HEK293 (cell line): ENCODE results near the gene NBPF1.

ENCODE experiments used
- CTCF ChIA-PET: fragments of 350-600 bp; formaldehyde crosslinking; extraction: SDS; loops from one replicate; lab custom pipeline; 2021; ENCODE audit warnings: antibody characterized with exemption; lab: Yijun Ruan, JAX
- POLR2A ChIA-PET: fragments of 300-600 bp; formaldehyde crosslinking; extraction: SDS; loops from one replicate; lab custom pipeline; 2020; ENCODE audit warnings: antibody characterized with exemption, inconsistent platforms; lab: Yijun Ruan, JAX
- H3K27ac ChIP-seq: fragments of 200-500 bp; sonication (Bioruptor generic); 2 replicates; pipeline ENCODE4 v1.5.1; 2014; ENCODE audit warnings: low read depth, low read length, control low read depth, inconsistent platforms; ENCODE audit errors: extremely low read depth
- H3K36me3 ChIP-seq, 2 experiments: fragments of 200-500 bp in 1 of 2; sonication (Bioruptor generic) in 1 of 2; 1 replicate in 1 of 2; 2 replicates in 1 of 2; pipeline ENCODE4 v1.5.1; 2014 to 2017; ENCODE audit warnings: inconsistent platforms in 2 of 2, low read length in 2 of 2; ENCODE audit not compliant: control insufficient read depth in 2 of 2, insufficient read depth in 1 of 2
- H3K4me1 ChIP-seq: fragments of 200-500 bp; sonication (Bioruptor generic); 2 replicates; pipeline ENCODE4 v1.5.1; 2014; ENCODE audit warnings: mild to moderate bottlenecking, low read length, inconsistent platforms; ENCODE audit not compliant: control insufficient read depth, insufficient read depth
- H3K4me3 ChIP-seq: 2 replicates; pipeline ENCODE4 v1.5.1; 2011; ENCODE audit warnings: low read depth, mild to moderate bottlenecking, control low read depth, low read length, moderate library complexity
- H3K9me3 ChIP-seq: fragments of 200-500 bp; sonication (Bioruptor generic); 2 replicates; pipeline ENCODE4 v1.5.1; 2014; ENCODE audit warnings: low read depth, low read length, inconsistent platforms; ENCODE audit not compliant: control insufficient read depth, insufficient read depth
- HOXC10 ChIP-seq: sonication (generic); formaldehyde crosslinking; IDR thresholded peaks from 2 replicates; pipeline ENCODE4 v1.8.1; 2023; ENCODE audit warnings: mild to moderate bottlenecking, missing genetic modification reagents
- KLF7 ChIP-seq: fragments of 450-650 bp; formaldehyde crosslinking; IDR thresholded peaks from 2 replicates; pipeline ENCODE4 v1.5.1; 2016; ENCODE audit warnings: missing biosample characterization, missing genetic modification characterization, borderline replicate concordance
- MZF1 ChIP-seq: fragments of 450-650 bp; formaldehyde crosslinking; IDR thresholded peaks from 2 replicates; pipeline ENCODE4 v1.5.1; 2017; ENCODE audit warnings: missing biosample characterization, missing genetic modification characterization, borderline replicate concordance
- OSR2 ChIP-seq: fragments of 450-650 bp; formaldehyde crosslinking; IDR thresholded peaks from 2 replicates; pipeline ENCODE4 v1.5.1; 2016; ENCODE audit warnings: missing biosample characterization, missing genetic modification characterization
- REPIN1 ChIP-seq: fragments of 450-650 bp; formaldehyde crosslinking; IDR thresholded peaks from 2 replicates; pipeline ENCODE4 v1.5.1; 2017; ENCODE audit warnings: missing biosample characterization, missing genetic modification characterization, low read depth
- SP3 ChIP-seq: fragments of 450-650 bp; formaldehyde crosslinking; IDR thresholded peaks from 2 replicates; pipeline ENCODE4 v1.5.1; 2016; ENCODE audit warnings: missing biosample characterization, missing genetic modification characterization
- ZBTB21 ChIP-seq: fragments of 450-650 bp; formaldehyde crosslinking; IDR thresholded peaks from 2 replicates; pipeline ENCODE4 v1.5.1; 2017; ENCODE audit warnings: missing biosample characterization, missing genetic modification characterization
- ZBTB48 ChIP-seq: fragments of 450-650 bp; formaldehyde crosslinking; IDR thresholded peaks from 2 replicates; pipeline ENCODE4 v1.5.1; 2016; ENCODE audit warnings: missing biosample characterization, missing genetic modification characterization
- ZEB2 ChIP-seq: fragments of 450-650 bp; formaldehyde crosslinking; IDR thresholded peaks from 2 replicates; pipeline ENCODE4 v1.5.1; 2016; ENCODE audit warnings: missing biosample characterization, missing genetic modification characterization
- ZNF112 ChIP-seq: fragments of 450-650 bp; formaldehyde crosslinking; IDR thresholded peaks from 2 replicates; pipeline ENCODE4 v1.5.0; 2017; ENCODE audit warnings: missing biosample characterization, missing genetic modification characterization
- ZNF155 ChIP-seq: fragments of 450-650 bp; formaldehyde crosslinking; IDR thresholded peaks from 2 replicates; pipeline ENCODE4 v1.5.1; 2016; ENCODE audit warnings: missing biosample characterization, missing genetic modification characterization
- ZNF366 ChIP-seq: fragments of 450-650 bp; formaldehyde crosslinking; conservative IDR thresholded peaks from 2 replicates; pipeline ENCODE4 v1.5.1; 2016; ENCODE audit warnings: missing biosample characterization, missing genetic modification characterization
- ZNF404 ChIP-seq: fragments of 450-650 bp; formaldehyde crosslinking; IDR thresholded peaks from 2 replicates; pipeline ENCODE4 v1.5.1; 2017; ENCODE audit warnings: missing biosample characterization, missing genetic modification characterization
- ZNF473 ChIP-seq: fragments of 450-650 bp; formaldehyde crosslinking; IDR thresholded peaks from 2 replicates; pipeline ENCODE4 v1.5.1; 2017; ENCODE audit warnings: missing biosample characterization, missing genetic modification characterization
- ZNF521 ChIP-seq: fragments of 450-650 bp; formaldehyde crosslinking; IDR thresholded peaks from 2 replicates; pipeline ENCODE4 v1.5.1; 2017; ENCODE audit warnings: missing biosample characterization, mild to moderate bottlenecking, missing genetic modification characterization
- ZNF530 ChIP-seq: fragments of 450-650 bp; formaldehyde crosslinking; IDR thresholded peaks from 2 replicates; pipeline ENCODE4 v1.5.1; 2016; ENCODE audit warnings: low read depth, missing biosample characterization, missing genetic modification characterization
- ZNF544 ChIP-seq: fragments of 450-650 bp; formaldehyde crosslinking; IDR thresholded peaks from 2 replicates; pipeline ENCODE4 v1.5.0; 2017; ENCODE audit warnings: missing biosample characterization, missing genetic modification characterization
- ZNF600 ChIP-seq: fragments of 450-650 bp; formaldehyde crosslinking; IDR thresholded peaks from 2 replicates; pipeline ENCODE4 v1.5.1; 2016; ENCODE audit warnings: missing biosample characterization, missing genetic modification characterization
- ZNF610 ChIP-seq: fragments of 450-650 bp; formaldehyde crosslinking; IDR thresholded peaks from 2 replicates; pipeline ENCODE4 v1.5.1; 2016; ENCODE audit warnings: missing biosample characterization, missing genetic modification characterization, borderline replicate concordance
- ZNF629 ChIP-seq: fragments of 450-650 bp; formaldehyde crosslinking; IDR thresholded peaks from 2 replicates; pipeline ENCODE4 v1.5.1; 2017; ENCODE audit warnings: missing biosample characterization, missing genetic modification characterization
- ZNF747 ChIP-seq: fragments of 450-650 bp; formaldehyde crosslinking; IDR thresholded peaks from 2 replicates; pipeline ENCODE4 v1.5.1; 2016; ENCODE audit warnings: missing biosample characterization, missing genetic modification characterization
- ZNF776 ChIP-seq: fragments of 450-650 bp; formaldehyde crosslinking; IDR thresholded peaks from 2 replicates; pipeline ENCODE4 v1.5.0; 2017; ENCODE audit warnings: missing biosample characterization, missing genetic modification characterization, borderline replicate concordance
- TF ChIP-seq, protein P1 (sequence below): fragments of 450-650 bp; formaldehyde crosslinking; IDR thresholded peaks from 2 replicates; pipeline ENCODE4 v1.5.1; 2016; ENCODE audit warnings: missing biosample characterization, missing genetic modification characterization
- TF ChIP-seq, protein P2 (sequence below): fragments of 450-650 bp; formaldehyde crosslinking; IDR thresholded peaks from 2 replicates; pipeline ENCODE4 v1.5.1; 2016; ENCODE audit warnings: missing biosample characterization, missing genetic modification characterization
- TF ChIP-seq, protein P3 (sequence below): fragments of 450-650 bp; IDR thresholded peaks from 2 replicates; pipeline ENCODE4 v1.5.1; 2018; ENCODE audit warnings: missing biosample characterization, missing genetic modification characterization

NBPF1 gene

DNA sequence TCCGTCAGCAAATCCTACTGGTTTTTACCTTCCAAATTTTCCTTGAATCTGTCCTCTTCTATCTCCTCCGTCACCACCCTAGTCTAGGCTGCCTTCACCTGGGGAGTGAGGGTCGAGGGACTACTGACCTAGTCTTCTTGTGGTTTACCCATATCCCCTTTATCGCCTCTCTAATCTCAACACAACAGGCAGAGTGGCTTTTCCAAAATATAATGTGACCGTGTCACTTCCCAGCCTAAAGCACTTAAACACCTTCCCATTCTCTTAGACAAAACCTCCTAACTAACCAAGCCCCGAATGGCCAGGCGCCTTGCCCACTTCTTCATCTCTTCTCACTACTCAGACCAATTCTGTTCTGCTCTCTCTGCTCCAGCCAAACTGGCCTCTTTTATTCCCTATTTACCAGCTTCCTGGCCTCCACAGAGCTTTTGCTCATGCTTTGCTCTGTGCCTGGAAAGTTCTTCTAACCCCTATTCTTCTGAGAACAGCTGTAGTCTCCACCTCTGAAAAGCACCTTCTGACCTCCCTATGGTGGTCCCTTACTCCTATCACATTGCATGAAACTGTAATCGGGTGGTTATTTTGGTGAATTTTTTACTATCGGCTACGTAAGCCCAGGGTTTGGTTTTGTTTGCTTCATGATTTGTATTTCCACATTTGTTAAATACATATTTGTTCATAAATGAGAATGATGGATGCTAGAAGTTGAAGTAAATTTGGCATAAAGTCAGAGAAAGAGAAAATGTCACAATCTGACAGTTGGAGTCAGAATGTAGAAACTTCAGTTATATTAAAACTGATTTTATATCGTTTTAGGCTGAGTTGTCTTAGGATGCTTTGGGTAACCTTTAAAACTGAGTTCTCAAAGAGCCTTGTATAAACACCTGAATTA lies 1.2 kb upstream of the NBPF1 start:
- ChIA-PET CTCF (interaction anchor here (0.6 to 4.1 kb wide), 7 partner anchors 8 to 654 kb away, joined by 3 to 23 read pairs (median 3); no protein-coding TSS in a partner anchor), POLR2A (interaction anchor here (1.0 kb wide), 1 partner anchor 10 kb away, joined by 5 read pairs; no protein-coding TSS in a partner anchor)
- no peak overlapping the region for H3K27ac ChIP-seq
- H3K4me3 ChIP-seq = no peak overlapping the region
- TF ChIP-seq MZF1 (tag by site-specific recombination) (no peak), ZNF610 (tag by site-specific recombination) (no peak), ZNF155 (tag by site-specific recombination) (no peak), ZNF544 (tag by site-specific recombination) (no peak), ZNF600 (tag by site-specific recombination) (peak; percentile 84), ZNF747 (tag by site-specific recombination) (no peak), ZBTB21 (no peak), ZNF404 (tag by site-specific recombination) (no peak), ZEB2 (tag by site-specific recombination) (no peak), KLF7 (tag by site-specific recombination) (no peak), ZNF521 (tag by site-specific recombination) (no peak), HOXC10 (CRISPR knock-in tag) (no peak), ZNF629 (no peak), ZNF112 (tag by site-specific recombination) (no peak), OSR2 (no peak), ZNF776 (tag by site-specific recombination) (no peak), ZBTB48 (peak; percentile 55; the same call in 1 of the 2 replicates), ZNF473 (tag by site-specific recombination) (no peak), ZNF366 (0 out of 2 replicates have a peak, but pooled peaks have one; percentile 11), ZNF530 (no peak), SP3 (tag by site-specific recombination) (0 out of 2 replicates have a peak, but pooled peaks have one; percentile 0), REPIN1 (tag by site-specific recombination) (no peak)
- TF ChIP-seq, protein P1, sequence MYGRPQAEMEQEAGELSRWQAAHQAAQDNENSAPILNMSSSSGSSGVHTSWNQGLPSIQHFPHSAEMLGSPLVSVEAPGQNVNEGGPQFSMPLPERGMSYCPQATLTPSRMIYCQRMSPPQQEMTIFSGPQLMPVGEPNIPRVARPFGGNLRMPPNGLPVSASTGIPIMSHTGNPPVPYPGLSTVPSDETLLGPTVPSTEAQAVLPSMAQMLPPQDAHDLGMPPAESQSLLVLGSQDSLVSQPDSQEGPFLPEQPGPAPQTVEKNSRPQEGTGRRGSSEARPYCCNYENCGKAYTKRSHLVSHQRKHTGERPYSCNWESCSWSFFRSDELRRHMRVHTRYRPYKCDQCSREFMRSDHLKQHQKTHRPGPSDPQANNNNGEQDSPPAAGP (tag by site-specific recombination) = no peak
- TF ChIP-seq, protein P2, sequence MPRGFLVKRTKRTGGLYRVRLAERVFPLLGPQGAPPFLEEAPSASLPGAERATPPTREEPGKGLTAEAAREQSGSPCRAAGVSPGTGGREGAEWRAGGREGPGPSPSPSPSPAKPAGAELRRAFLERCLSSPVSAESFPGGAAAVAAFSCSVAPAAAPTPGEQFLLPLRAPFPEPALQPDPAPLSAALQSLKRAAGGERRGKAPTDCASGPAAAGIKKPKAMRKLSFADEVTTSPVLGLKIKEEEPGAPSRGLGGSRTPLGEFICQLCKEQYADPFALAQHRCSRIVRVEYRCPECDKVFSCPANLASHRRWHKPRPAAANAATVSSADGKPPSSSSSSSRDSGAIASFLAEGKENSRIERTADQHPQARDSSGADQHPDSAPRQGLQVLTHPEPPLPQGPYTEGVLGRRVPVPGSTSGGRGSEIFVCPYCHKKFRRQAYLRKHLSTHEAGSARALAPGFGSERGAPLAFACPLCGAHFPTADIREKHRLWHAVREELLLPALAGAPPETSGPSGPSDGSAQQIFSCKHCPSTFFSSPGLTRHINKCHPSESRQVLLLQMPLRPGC (tag by site-specific recombination) = no peak
- TF ChIP-seq, protein P3, sequence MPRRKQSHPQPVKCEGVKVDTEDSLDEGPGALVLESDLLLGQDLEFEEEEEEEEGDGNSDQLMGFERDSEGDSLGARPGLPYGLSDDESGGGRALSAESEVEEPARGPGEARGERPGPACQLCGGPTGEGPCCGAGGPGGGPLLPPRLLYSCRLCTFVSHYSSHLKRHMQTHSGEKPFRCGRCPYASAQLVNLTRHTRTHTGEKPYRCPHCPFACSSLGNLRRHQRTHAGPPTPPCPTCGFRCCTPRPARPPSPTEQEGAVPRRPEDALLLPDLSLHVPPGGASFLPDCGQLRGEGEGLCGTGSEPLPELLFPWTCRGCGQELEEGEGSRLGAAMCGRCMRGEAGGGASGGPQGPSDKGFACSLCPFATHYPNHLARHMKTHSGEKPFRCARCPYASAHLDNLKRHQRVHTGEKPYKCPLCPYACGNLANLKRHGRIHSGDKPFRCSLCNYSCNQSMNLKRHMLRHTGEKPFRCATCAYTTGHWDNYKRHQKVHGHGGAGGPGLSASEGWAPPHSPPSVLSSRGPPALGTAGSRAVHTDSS (tag by site-specific recombination) = no peak
- peaks cover 13% of the 10 kb centered on the region for H3K4me1 ChIP-seq
- no peaks in the 10 kb centered on the region for H3K9me3 ChIP-seq
- H3K36me3 ChIP-seq = peaks cover 0 to 17% of the 10 kb centered on the region in 2 experiments; a peak in 2 of 3 replicates
